ENCODE results near the gene DOCK10. TPM values are rescaled to one million over a fixed set of nuclear protein-coding genes. Genes with fewer than 3 reads are reported as not detected.

The DOCK10 gene
- total RNA-seq, 1 experiment from 2014 or later = 5.8 TPM

- TF ChIP-seq SIN3A (IDR thresholded peaks at IDR 0.05; ENCODE audit: borderline replicate concordance, insufficient read depth, low read depth, low read length) = no peak
- TF ChIP-seq, protein P1, sequence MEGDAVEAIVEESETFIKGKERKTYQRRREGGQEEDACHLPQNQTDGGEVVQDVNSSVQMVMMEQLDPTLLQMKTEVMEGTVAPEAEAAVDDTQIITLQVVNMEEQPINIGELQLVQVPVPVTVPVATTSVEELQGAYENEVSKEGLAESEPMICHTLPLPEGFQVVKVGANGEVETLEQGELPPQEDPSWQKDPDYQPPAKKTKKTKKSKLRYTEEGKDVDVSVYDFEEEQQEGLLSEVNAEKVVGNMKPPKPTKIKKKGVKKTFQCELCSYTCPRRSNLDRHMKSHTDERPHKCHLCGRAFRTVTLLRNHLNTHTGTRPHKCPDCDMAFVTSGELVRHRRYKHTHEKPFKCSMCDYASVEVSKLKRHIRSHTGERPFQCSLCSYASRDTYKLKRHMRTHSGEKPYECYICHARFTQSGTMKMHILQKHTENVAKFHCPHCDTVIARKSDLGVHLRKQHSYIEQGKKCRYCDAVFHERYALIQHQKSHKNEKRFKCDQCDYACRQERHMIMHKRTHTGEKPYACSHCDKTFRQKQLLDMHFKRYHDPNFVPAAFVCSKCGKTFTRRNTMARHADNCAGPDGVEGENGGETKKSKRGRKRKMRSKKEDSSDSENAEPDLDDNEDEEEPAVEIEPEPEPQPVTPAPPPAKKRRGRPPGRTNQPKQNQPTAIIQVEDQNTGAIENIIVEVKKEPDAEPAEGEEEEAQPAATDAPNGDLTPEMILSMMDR (IDR thresholded peaks at IDR 0.05) = no peak
- no peak for TF ChIP-seq POLR2AphosphoS5 (IDR thresholded peaks at IDR 0.05; ENCODE audit: low read depth, low read length)
- no peak for TF ChIP-seq REST (IDR thresholded peaks at IDR 0.05; ENCODE audit: insufficient read depth in 1 of 2, low read depth in 2 of 2, low read length in 1 of 2)
- no peak for TF ChIP-seq TCF7L2 (IDR thresholded peaks at IDR 0.05; ENCODE audit: low read depth, low read length)
- BruUV-seq (replicated peaks) = no TSS peak
- POLR2A ChIA-PET = no interaction called here
- in situ Hi-C loops (cut with HindIII; ENCODE audit: low pct_unique_long_range_greater_than_20kb, low sequenced_read_pairs) = no loop called here
- Histone ChIP-seq H3K36me3 (ENCODE audit: control insufficient read depth, insufficient read depth, low read length) (no peaks in the 10 kb centered on the region), H3K4me3 (ENCODE audit: low read depth in 2 of 2, low read length in 2 of 2) (no peak overlapping the region), H3K27me3 (ENCODE audit: control insufficient read depth, insufficient read depth, low read length) (peaks cover 24% of the 10 kb centered on the region), H3K27ac (ENCODE audit: low read length) (no peak overlapping the region), H3K4me1 (ENCODE audit: control insufficient read depth, insufficient read depth, low read length) (peaks cover 5% of the 10 kb centered on the region; the same call in 1 of the 2 replicates), H3K9me3 (ENCODE audit: control insufficient read depth, insufficient read depth, low read depth, low read length) (no peaks in the 10 kb centered on the region)
- CTCF ChIA-PET = no interaction called here
- DNase-seq (ENCODE audit: low read depth, low spot score) (no peak), ATAC-seq (no peak)
- intact Hi-C loops (cut with micrococcal nuclease; ENCODE audit: unreplicated experiment) = no loop called here
Observed at GRCh38 chr2:225037415-225038230, 4.6 kb downstream of the DOCK10 start.

- in situ Hi-C loops (cut with HindIII; ENCODE audit: low pct_unique_long_range_greater_than_20kb, low sequenced_read_pairs) = no loop called here
- BruUV-seq (replicated peaks) = no TSS peak
- ATAC-seq = no peak
Observed at GRCh38 chr2:225036431-225036830, 5.8 kb downstream of the DOCK10 start.

More at GRCh38 chr2:225036431-225036830, 5.8 kb downstream of the DOCK10 start:
- TF ChIP-seq SIN3A (IDR thresholded peaks at IDR 0.05; ENCODE audit: borderline replicate concordance, insufficient read depth, low read depth, low read length) (no peak), REST (IDR thresholded peaks at IDR 0.05; ENCODE audit: insufficient read depth in 1 of 2, low read depth in 2 of 2, low read length in 1 of 2) (no peak), POLR2AphosphoS5 (IDR thresholded peaks at IDR 0.05; ENCODE audit: low read depth, low read length) (no peak), TCF7L2 (IDR thresholded peaks at IDR 0.05; ENCODE audit: low read depth, low read length) (no peak)
- TF ChIP-seq, protein P1 (IDR thresholded peaks at IDR 0.05) = no peak
- intact Hi-C loops (cut with micrococcal nuclease; ENCODE audit: unreplicated experiment) = no loop called here
- Histone ChIP-seq H3K36me3 (ENCODE audit: control insufficient read depth, insufficient read depth, low read length) (no peaks in the 10 kb centered on the region), H3K9me3 (ENCODE audit: control insufficient read depth, insufficient read depth, low read depth, low read length) (no peaks in the 10 kb centered on the region), H3K4me3 (ENCODE audit: low read depth in 2 of 2, low read length in 2 of 2) (no peak overlapping the region), H3K4me1 (ENCODE audit: control insufficient read depth, insufficient read depth, low read length) (peaks cover 3% of the 10 kb centered on the region; the same call in 1 of the 2 replicates), H3K27ac (ENCODE audit: low read length) (no peak overlapping the region), H3K27me3 (ENCODE audit: control insufficient read depth, insufficient read depth, low read length) (peaks cover 23% of the 10 kb centered on the region)
- ChIA-PET CTCF (no interaction called here), POLR2A (no interaction called here)
- DNase-seq (ENCODE audit: low read depth, low spot score) = no peak

Data from Panc1 (cell line).